HEK293 (cell line): Measurements from ENCODE around the gene NEK7.

Experiments
- CTCF ChIA-PET: fragments of 350-600 bp; formaldehyde crosslinking; extraction: SDS; loops from one replicate; lab custom pipeline; 2021; ENCODE audit warnings: antibody characterized with exemption; lab: Yijun Ruan, JAX
- POLR2A ChIA-PET: fragments of 300-600 bp; formaldehyde crosslinking; extraction: SDS; loops from one replicate; lab custom pipeline; 2020; ENCODE audit warnings: antibody characterized with exemption, inconsistent platforms; lab: Yijun Ruan, JAX
- H3K27ac ChIP-seq: fragments of 200-500 bp; sonication (Bioruptor generic); 2 replicates; pipeline ENCODE4 v1.5.1; 2014; ENCODE audit warnings: low read depth, low read length, control low read depth, inconsistent platforms; ENCODE audit errors: extremely low read depth
- H3K36me3 ChIP-seq, 2 experiments: fragments of 200-500 bp in 1 of 2; sonication (Bioruptor generic) in 1 of 2; 1 replicate in 1 of 2; 2 replicates in 1 of 2; pipeline ENCODE4 v1.5.1; 2014 to 2017; ENCODE audit warnings: inconsistent platforms in 2 of 2, low read length in 2 of 2; ENCODE audit not compliant: control insufficient read depth in 2 of 2, insufficient read depth in 1 of 2
- H3K4me1 ChIP-seq: fragments of 200-500 bp; sonication (Bioruptor generic); 2 replicates; pipeline ENCODE4 v1.5.1; 2014; ENCODE audit warnings: mild to moderate bottlenecking, low read length, inconsistent platforms; ENCODE audit not compliant: control insufficient read depth, insufficient read depth
- H3K4me3 ChIP-seq: 2 replicates; pipeline ENCODE4 v1.5.1; 2011; ENCODE audit warnings: low read depth, mild to moderate bottlenecking, control low read depth, low read length, moderate library complexity
- H3K9me3 ChIP-seq: fragments of 200-500 bp; sonication (Bioruptor generic); 2 replicates; pipeline ENCODE4 v1.5.1; 2014; ENCODE audit warnings: low read depth, low read length, inconsistent platforms; ENCODE audit not compliant: control insufficient read depth, insufficient read depth
- GLI2 ChIP-seq: fragments of 450-650 bp; formaldehyde crosslinking; IDR thresholded peaks from 2 replicates; pipeline ENCODE4; 2017; ENCODE audit warnings: missing biosample characterization, missing genetic modification characterization, low read depth, borderline replicate concordance
- GLIS2 ChIP-seq: fragments of 450-650 bp; formaldehyde crosslinking; IDR thresholded peaks from 2 replicates; pipeline ENCODE4 v1.5.1; 2016; ENCODE audit warnings: missing biosample characterization, missing genetic modification characterization
- HOXA7 ChIP-seq: sonication (generic); formaldehyde crosslinking; IDR thresholded peaks from 2 replicates; pipeline ENCODE4 v1.8.1; 2022; ENCODE audit warnings: missing genetic modification reagents, borderline replicate concordance
- KLF16 ChIP-seq: fragments of 450-650 bp; formaldehyde crosslinking; IDR thresholded peaks from 2 replicates; pipeline ENCODE4 v1.5.1; 2017; ENCODE audit warnings: missing biosample characterization, missing genetic modification characterization
- MYNN ChIP-seq: fragments of 450-650 bp; formaldehyde crosslinking; IDR thresholded peaks from 2 replicates; pipeline ENCODE4 v1.5.1; 2016; ENCODE audit warnings: missing biosample characterization, missing genetic modification characterization, borderline replicate concordance
- SALL2 ChIP-seq: fragments of 450-650 bp; formaldehyde crosslinking; IDR thresholded peaks from 2 replicates; pipeline ENCODE4 v1.5.0; 2017; ENCODE audit warnings: missing biosample characterization, mild to moderate bottlenecking, missing genetic modification characterization, borderline replicate concordance
- SP2 ChIP-seq: fragments of 450-650 bp; formaldehyde crosslinking; IDR thresholded peaks from 2 replicates; pipeline ENCODE4 v1.5.1; 2016; ENCODE audit warnings: missing biosample characterization, missing genetic modification characterization
- SP7 ChIP-seq: fragments of 450-650 bp; formaldehyde crosslinking; IDR thresholded peaks from 2 replicates; pipeline ENCODE4 v1.5.1; 2016; ENCODE audit warnings: missing biosample characterization, missing genetic modification characterization
- ZFP3 ChIP-seq: fragments of 450-650 bp; formaldehyde crosslinking; IDR thresholded peaks from 2 replicates; pipeline ENCODE4 v1.5.1; 2016; ENCODE audit warnings: low read depth, missing biosample characterization, missing genetic modification characterization
- ZFP41 ChIP-seq: fragments of 450-650 bp; formaldehyde crosslinking; IDR thresholded peaks from 2 replicates; pipeline ENCODE4 v1.5.1; 2016; ENCODE audit warnings: missing biosample characterization, missing genetic modification characterization, borderline replicate concordance
- ZNF10 ChIP-seq: fragments of 450-650 bp; formaldehyde crosslinking; IDR thresholded peaks from 2 replicates; pipeline ENCODE4 v1.5.1; 2017; ENCODE audit warnings: missing biosample characterization, missing genetic modification characterization
- ZNF112 ChIP-seq: fragments of 450-650 bp; formaldehyde crosslinking; IDR thresholded peaks from 2 replicates; pipeline ENCODE4 v1.5.0; 2017; ENCODE audit warnings: missing biosample characterization, missing genetic modification characterization
- ZNF157 ChIP-seq: fragments of 450-650 bp; formaldehyde crosslinking; IDR thresholded peaks from 2 replicates; pipeline ENCODE4 v1.5.1; 2016; ENCODE audit warnings: missing biosample characterization, missing genetic modification characterization
- ZNF221 ChIP-seq: fragments of 450-650 bp; formaldehyde crosslinking; IDR thresholded peaks from 2 replicates; pipeline ENCODE4 v1.5.1; 2017; ENCODE audit warnings: missing biosample characterization, missing genetic modification characterization, borderline replicate concordance
- ZNF391 ChIP-seq: fragments of 450-650 bp; formaldehyde crosslinking; IDR thresholded peaks from 2 replicates; pipeline ENCODE4 v1.5.1; 2016; ENCODE audit warnings: low read depth, missing biosample characterization, missing genetic modification characterization, borderline replicate concordance
- ZNF48 ChIP-seq: fragments of 450-650 bp; formaldehyde crosslinking; IDR thresholded peaks from 2 replicates; pipeline ENCODE4 v1.5.1; 2016; ENCODE audit warnings: missing biosample characterization, missing genetic modification characterization
- ZNF514 ChIP-seq: fragments of 450-650 bp; formaldehyde crosslinking; IDR thresholded peaks from 2 replicates; pipeline ENCODE4 v1.5.1; 2016; ENCODE audit warnings: missing biosample characterization, missing genetic modification characterization
- ZNF521 ChIP-seq: fragments of 450-650 bp; formaldehyde crosslinking; IDR thresholded peaks from 2 replicates; pipeline ENCODE4 v1.5.1; 2017; ENCODE audit warnings: missing biosample characterization, mild to moderate bottlenecking, missing genetic modification characterization
- ZNF529 ChIP-seq: fragments of 450-650 bp; formaldehyde crosslinking; IDR thresholded peaks from 2 replicates; pipeline ENCODE4 v1.5.1; 2017; ENCODE audit warnings: missing genetic modification characterization, missing biosample characterization; ENCODE audit not compliant: insufficient replicate concordance
- ZNF530 ChIP-seq: fragments of 450-650 bp; formaldehyde crosslinking; IDR thresholded peaks from 2 replicates; pipeline ENCODE4 v1.5.1; 2016; ENCODE audit warnings: low read depth, missing biosample characterization, missing genetic modification characterization
- ZNF555 ChIP-seq: fragments of 450-650 bp; formaldehyde crosslinking; conservative IDR thresholded peaks from 2 replicates; pipeline ENCODE4 v1.5.1; 2017; ENCODE audit warnings: missing biosample characterization, mild to moderate bottlenecking, missing genetic modification characterization, inconsistent platforms
- ZNF585B ChIP-seq: fragments of 450-650 bp; formaldehyde crosslinking; IDR thresholded peaks from 2 replicates; pipeline ENCODE4 v1.5.1; 2016; ENCODE audit warnings: missing biosample characterization, missing genetic modification characterization
- ZNF624 ChIP-seq: fragments of 450-650 bp; formaldehyde crosslinking; IDR thresholded peaks from 2 replicates; pipeline ENCODE4 v1.5.1; 2017; ENCODE audit warnings: missing biosample characterization, missing genetic modification characterization
- ZNF843 ChIP-seq: fragments of 450-650 bp; formaldehyde crosslinking; IDR thresholded peaks from 2 replicates; pipeline ENCODE4 v1.5.1; 2016; ENCODE audit warnings: missing biosample characterization, missing genetic modification characterization
- ZSCAN30 ChIP-seq: fragments of 450-650 bp; IDR thresholded peaks from 2 replicates; pipeline ENCODE4 v1.5.1; 2018; ENCODE audit warnings: missing biosample characterization, mild to moderate bottlenecking, missing genetic modification characterization, moderate library complexity
- TF ChIP-seq, protein P1 (sequence below): fragments of 450-650 bp; IDR thresholded peaks from 2 replicates; pipeline ENCODE4 v1.5.1; 2018; ENCODE audit warnings: missing biosample characterization, missing genetic modification characterization
- TF ChIP-seq, protein P2 (sequence below): fragments of 450-650 bp; formaldehyde crosslinking; IDR thresholded peaks from 2 replicates; pipeline ENCODE4 v1.5.1; 2016; ENCODE audit warnings: missing biosample characterization, missing genetic modification characterization
- TF ChIP-seq, protein P3 (sequence below): fragments of 450-650 bp; formaldehyde crosslinking; IDR thresholded peaks from 2 replicates; pipeline ENCODE4 v1.5.1; 2016; ENCODE audit warnings: missing biosample characterization, missing genetic modification characterization
- TF ChIP-seq, protein P4 (sequence below): IDR thresholded peaks from 2 replicates; pipeline ENCODE4 v1.6.1; 2011; ENCODE audit warnings: mild to moderate bottlenecking, low read depth, low read length, borderline replicate concordance

The NEK7 gene

DNA sequence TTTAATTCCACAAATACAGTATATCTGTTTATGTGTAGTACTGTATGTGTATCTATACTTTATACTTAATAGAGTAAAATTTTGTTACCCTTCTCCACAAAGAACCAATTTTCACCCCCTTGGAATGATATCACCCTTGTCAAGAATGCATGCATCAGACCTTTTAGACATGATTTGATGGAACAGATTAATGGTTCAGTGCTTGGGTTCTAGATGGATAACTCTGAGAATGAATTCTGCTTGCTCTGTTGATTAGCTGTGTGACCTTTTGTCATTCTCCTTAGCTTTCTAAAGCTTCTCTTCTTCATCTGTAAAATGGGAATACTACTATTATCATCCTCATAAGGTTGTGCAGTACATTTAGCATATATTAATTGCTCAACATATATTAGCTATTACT is 105.1 kb downstream of the NEK7 start:
- TF ChIP-seq, protein P1, sequence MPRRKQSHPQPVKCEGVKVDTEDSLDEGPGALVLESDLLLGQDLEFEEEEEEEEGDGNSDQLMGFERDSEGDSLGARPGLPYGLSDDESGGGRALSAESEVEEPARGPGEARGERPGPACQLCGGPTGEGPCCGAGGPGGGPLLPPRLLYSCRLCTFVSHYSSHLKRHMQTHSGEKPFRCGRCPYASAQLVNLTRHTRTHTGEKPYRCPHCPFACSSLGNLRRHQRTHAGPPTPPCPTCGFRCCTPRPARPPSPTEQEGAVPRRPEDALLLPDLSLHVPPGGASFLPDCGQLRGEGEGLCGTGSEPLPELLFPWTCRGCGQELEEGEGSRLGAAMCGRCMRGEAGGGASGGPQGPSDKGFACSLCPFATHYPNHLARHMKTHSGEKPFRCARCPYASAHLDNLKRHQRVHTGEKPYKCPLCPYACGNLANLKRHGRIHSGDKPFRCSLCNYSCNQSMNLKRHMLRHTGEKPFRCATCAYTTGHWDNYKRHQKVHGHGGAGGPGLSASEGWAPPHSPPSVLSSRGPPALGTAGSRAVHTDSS = no peak
- TF ChIP-seq ZNF157 (tag by site-specific recombination) = no peak
- no peak for TF ChIP-seq KLF16
- H3K4me1 ChIP-seq = no peaks in the 10 kb centered on the region
- no peak overlapping the region for H3K27ac ChIP-seq
- no peaks in the 10 kb centered on the region for H3K9me3 ChIP-seq
- CTCF ChIA-PET = no interaction called here
- H3K4me3 ChIP-seq = no peak overlapping the region
- H3K36me3 ChIP-seq = peaks cover 0 to 6% of the 10 kb centered on the region in 2 experiments; a peak in 1 of 3 replicates
- POLR2A ChIA-PET = no interaction called here

DNA sequence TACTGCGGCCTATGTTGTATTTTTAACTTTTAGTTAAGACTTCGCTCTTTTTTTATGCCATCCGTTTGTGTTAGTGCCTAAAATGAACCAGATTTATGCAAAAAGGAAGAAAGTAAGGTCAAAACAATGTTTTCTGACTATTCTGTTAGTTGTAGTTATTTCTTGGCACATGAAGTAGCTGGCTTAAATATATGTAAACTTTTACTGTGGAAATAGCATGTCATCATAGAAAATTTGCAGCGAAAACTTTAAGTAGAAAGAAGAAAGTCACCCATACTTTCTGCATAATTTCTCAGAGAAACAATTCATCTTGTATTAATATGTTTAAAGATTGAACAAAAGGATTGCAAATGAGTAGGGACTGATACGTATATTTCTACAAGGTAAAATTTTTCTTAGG is 106.4 kb downstream of the NEK7 start:
- CTCF ChIA-PET = no interaction called here
- no peaks in the 10 kb centered on the region for H3K4me1 ChIP-seq
- H3K4me3 ChIP-seq = no peak overlapping the region
- no peak overlapping the region for H3K27ac ChIP-seq
- no peaks in the 10 kb centered on the region for H3K9me3 ChIP-seq
- POLR2A ChIA-PET = no interaction called here
- TF ChIP-seq ZNF555 (tag by site-specific recombination) = no peak
- no peak for TF ChIP-seq GLI2 (tag by site-specific recombination)
- TF ChIP-seq GLIS2 (tag by site-specific recombination) = no peak
- no peak for TF ChIP-seq ZNF514 (tag by site-specific recombination)
- no peak for TF ChIP-seq ZNF521
- no peak for TF ChIP-seq SP7
- no peak for TF ChIP-seq ZNF391 (tag by site-specific recombination)
- no peak for TF ChIP-seq SP2 (tag by site-specific recombination)
- TF ChIP-seq, protein P2, sequence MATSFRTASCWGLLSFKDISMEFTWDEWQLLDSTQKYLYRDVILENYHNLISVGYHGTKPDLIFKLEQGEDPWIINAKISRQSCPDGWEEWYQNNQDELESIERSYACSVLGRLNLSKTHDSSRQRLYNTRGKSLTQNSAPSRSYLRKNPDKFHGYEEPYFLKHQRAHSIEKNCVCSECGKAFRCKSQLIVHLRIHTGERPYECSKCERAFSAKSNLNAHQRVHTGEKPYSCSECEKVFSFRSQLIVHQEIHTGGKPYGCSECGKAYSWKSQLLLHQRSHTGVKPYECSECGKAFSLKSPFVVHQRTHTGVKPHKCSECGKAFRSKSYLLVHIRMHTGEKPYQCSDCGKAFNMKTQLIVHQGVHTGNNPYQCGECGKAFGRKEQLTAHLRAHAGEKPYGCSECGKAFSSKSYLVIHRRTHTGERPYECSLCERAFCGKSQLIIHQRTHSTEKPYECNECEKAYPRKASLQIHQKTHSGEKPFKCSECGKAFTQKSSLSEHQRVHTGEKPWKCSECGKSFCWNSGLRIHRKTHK = no peak
- no peak for TF ChIP-seq ZNF529 (tag by site-specific recombination)
- no peak for TF ChIP-seq ZNF843 (tag by site-specific recombination)
- no peak for TF ChIP-seq ZNF221 (tag by site-specific recombination)
- TF ChIP-seq ZFP3 (tag by site-specific recombination) = no peak
- TF ChIP-seq KLF16 = no peak
- H3K36me3 ChIP-seq = peaks cover 0 to 8% of the 10 kb centered on the region in 2 experiments; a peak in 1 of 3 replicates

DNA sequence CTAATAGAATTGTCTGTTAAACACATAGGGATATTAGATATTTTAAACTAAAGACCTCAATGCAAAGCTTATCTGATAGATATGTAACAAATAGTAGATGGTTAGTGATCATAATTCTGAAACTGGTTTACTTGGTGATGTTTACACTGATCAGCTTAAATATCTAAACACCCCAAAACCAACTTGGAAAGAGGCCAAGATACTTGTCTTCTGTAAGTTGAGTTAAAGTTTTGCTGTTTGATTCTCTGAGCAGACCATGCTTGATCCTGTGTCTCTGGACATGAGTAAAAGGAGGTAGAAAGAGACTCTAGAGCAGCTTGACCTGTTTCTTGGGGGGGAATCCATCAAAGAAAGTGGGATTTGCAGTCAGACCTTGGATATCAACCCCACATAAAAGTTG is 107.5 kb downstream of the NEK7 start:
- H3K36me3 ChIP-seq = peaks cover 0 to 8% of the 10 kb centered on the region in 2 experiments; a peak in 1 of 3 replicates
- POLR2A ChIA-PET = no interaction called here
- no peaks in the 10 kb centered on the region for H3K9me3 ChIP-seq
- no peak overlapping the region for H3K4me3 ChIP-seq
- no peaks in the 10 kb centered on the region for H3K4me1 ChIP-seq
- CTCF ChIA-PET = interaction anchor here (0.6 kb wide), 1 partner anchor 28 kb away, joined by 3 read pairs; no protein-coding TSS in a partner anchor
- H3K27ac ChIP-seq = no peak overlapping the region
- no peak for TF ChIP-seq SALL2 (tag by site-specific recombination)
- no peak for TF ChIP-seq ZNF624 (tag by site-specific recombination)
- no peak for TF ChIP-seq ZNF221 (tag by site-specific recombination)
- no peak for TF ChIP-seq ZNF530 (tag by site-specific recombination)
- no peak for TF ChIP-seq ZNF585B (tag by site-specific recombination)
- TF ChIP-seq, protein P3, sequence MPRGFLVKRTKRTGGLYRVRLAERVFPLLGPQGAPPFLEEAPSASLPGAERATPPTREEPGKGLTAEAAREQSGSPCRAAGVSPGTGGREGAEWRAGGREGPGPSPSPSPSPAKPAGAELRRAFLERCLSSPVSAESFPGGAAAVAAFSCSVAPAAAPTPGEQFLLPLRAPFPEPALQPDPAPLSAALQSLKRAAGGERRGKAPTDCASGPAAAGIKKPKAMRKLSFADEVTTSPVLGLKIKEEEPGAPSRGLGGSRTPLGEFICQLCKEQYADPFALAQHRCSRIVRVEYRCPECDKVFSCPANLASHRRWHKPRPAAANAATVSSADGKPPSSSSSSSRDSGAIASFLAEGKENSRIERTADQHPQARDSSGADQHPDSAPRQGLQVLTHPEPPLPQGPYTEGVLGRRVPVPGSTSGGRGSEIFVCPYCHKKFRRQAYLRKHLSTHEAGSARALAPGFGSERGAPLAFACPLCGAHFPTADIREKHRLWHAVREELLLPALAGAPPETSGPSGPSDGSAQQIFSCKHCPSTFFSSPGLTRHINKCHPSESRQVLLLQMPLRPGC = no peak
- TF ChIP-seq ZSCAN30 (tag by site-specific recombination) = no peak
- no peak for TF ChIP-seq ZNF10
- TF ChIP-seq HOXA7 = no peak
- no peak for TF ChIP-seq MYNN (tag by site-specific recombination)
- TF ChIP-seq ZNF112 (tag by site-specific recombination) = no peak
- no peak for TF ChIP-seq ZFP41 (tag by site-specific recombination)
- TF ChIP-seq, protein P4, sequence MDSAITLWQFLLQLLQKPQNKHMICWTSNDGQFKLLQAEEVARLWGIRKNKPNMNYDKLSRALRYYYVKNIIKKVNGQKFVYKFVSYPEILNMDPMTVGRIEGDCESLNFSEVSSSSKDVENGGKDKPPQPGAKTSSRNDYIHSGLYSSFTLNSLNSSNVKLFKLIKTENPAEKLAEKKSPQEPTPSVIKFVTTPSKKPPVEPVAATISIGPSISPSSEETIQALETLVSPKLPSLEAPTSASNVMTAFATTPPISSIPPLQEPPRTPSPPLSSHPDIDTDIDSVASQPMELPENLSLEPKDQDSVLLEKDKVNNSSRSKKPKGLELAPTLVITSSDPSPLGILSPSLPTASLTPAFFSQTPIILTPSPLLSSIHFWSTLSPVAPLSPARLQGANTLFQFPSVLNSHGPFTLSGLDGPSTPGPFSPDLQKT = no peak
- TF ChIP-seq ZNF48 (tag by site-specific recombination) = no peak
